SJCRH30 (cell line): ENCODE measurements around the gene EIF3M. TPM values are rescaled to one million over a fixed set of nuclear protein-coding genes. Genes with fewer than 3 reads are reported as not detected.

Experiments used
- DNase-seq, 2 experiments: peaks; one replicate each; pipeline ENCODE4 v3.0.0-alpha.2; 2015 to 2020
- H3K27ac ChIP-seq: fragments of 250-450 bp; sonication (Bioruptor Pico); 2 replicates; pipeline ENCODE4 v1.5.1; 2020; ENCODE audit warnings: mild to moderate bottlenecking, moderate library complexity
- H3K27me3 ChIP-seq: fragments of 250-450 bp; sonication (Bioruptor Pico); 2 replicates; pipeline ENCODE4 v1.5.1; 2020; ENCODE audit warnings: mild to moderate bottlenecking, moderate library complexity
- H3K36me3 ChIP-seq: fragments of 250-450 bp; sonication (Bioruptor Pico); 2 replicates; pipeline ENCODE4 v1.5.1; 2020; ENCODE audit warnings: mild to moderate bottlenecking, moderate library complexity
- H3K4me1 ChIP-seq: fragments of 250-450 bp; sonication (Bioruptor Pico); 2 replicates; pipeline ENCODE4 v1.5.1; 2020; ENCODE audit warnings: mild to moderate bottlenecking, moderate library complexity
- H3K4me3 ChIP-seq: fragments of 250-450 bp; sonication (Bioruptor Pico); 2 replicates; pipeline ENCODE4 v1.5.1; 2020; ENCODE audit warnings: mild to moderate bottlenecking, moderate library complexity
- H3K9me3 ChIP-seq: fragments of 250-450 bp; sonication (Bioruptor Pico); replicated peaks from 2 replicates; pipeline ENCODE4 v1.5.1; 2020; ENCODE audit warnings: mild to moderate bottlenecking, moderate library complexity
- total RNA-seq: library from RNA; depleted of rRNA; stranded (reverse); fragments of >200 nt; shearing (Covaris generic); gene quantifications from 2 replicates; pipeline ENCODE4 v1.2.3, GENCODE V29; 2014; rRNA removed

EIF3M gene
- total RNA-seq, 1 experiment from 2014 or later, result 662 TPM

DNA sequence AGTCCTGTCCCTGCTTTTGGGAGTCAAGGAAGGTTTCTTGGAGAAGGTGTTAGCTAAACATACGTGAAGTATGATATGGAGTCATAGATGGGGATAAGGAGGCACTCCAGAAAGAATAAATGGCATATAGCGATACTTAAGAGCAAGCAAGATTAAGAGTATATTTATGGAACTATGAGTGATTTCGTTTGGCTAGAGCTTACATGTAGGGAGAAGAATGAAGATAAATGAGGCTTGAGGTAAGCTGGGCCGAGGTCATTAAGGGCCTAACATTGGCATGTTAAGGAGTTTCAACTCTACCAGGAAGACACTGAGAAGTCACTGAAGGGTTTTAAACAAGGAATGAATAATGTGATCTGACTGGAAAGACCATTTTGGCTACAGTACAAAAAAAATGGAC, 33.3 kb downstream of the EIF3M start:
- Histone ChIP-seq H3K36me3 (no peaks in the 10 kb centered on the region), H3K27me3 (no peaks in the 10 kb centered on the region), H3K4me1 (no peaks in the 10 kb centered on the region)

DNA sequence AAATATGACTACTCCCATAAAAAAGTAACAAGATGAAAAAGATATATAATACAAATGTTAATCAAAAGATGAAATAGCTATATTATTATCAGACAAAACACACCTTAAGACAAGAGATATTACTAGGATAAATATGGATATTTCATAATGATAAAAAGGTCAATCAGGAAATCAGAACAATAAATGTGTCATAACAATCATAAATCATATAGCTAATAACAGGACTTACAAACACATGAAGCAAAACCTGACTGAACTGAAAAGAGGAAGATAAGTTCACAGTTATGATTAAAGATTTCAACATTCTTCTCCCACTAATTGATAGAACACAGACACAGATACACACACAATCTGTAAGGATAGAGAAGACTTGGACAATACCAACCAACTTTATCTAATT, 47.2 kb downstream of the EIF3M start:
- H3K4me1 ChIP-seq, result no peaks in the 10 kb centered on the region
- no peaks in the 10 kb centered on the region for H3K27me3 ChIP-seq
- DNase-seq, result no peak
- H3K36me3 ChIP-seq, result no peaks in the 10 kb centered on the region
- no peak overlapping the region for H3K4me3 ChIP-seq
- H3K27ac ChIP-seq, result no peak overlapping the region
- no peaks in the 10 kb centered on the region; the same call in 1 of the 2 replicates for H3K9me3 ChIP-seq

More for the DNA sequence above, 33.3 kb downstream of the EIF3M start:
- H3K4me3 ChIP-seq, result no peak overlapping the region
- H3K9me3 ChIP-seq, result no peaks in the 10 kb centered on the region
- no peak for DNase-seq
- no peak overlapping the region for H3K27ac ChIP-seq

DNA sequence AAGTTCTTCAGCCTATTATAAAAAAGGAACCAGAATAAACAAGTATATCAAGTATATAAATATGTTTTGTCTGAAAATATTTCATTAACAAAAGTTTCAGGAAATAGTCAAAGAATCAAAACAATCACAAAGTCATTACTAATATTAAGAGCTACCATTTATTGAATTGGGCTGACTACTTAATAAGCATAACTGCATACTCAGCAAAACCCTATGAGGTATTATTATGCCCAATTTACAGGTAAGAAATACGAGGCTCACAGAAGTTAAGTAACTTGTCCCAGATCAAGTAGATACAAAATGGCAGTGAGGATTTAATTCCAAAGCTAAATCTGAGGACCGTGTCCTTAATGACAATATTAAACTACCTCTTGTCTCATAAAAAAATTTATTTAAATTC, 52.2 kb downstream of the EIF3M start:
- Histone ChIP-seq H3K4me1 (no peaks in the 10 kb centered on the region), H3K27ac (no peak overlapping the region), H3K36me3 (no peaks in the 10 kb centered on the region), H3K9me3 (no peaks in the 10 kb centered on the region; the same call in 1 of the 2 replicates), H3K27me3 (no peaks in the 10 kb centered on the region), H3K4me3 (no peak overlapping the region)
- DNase-seq, result no peak

DNA sequence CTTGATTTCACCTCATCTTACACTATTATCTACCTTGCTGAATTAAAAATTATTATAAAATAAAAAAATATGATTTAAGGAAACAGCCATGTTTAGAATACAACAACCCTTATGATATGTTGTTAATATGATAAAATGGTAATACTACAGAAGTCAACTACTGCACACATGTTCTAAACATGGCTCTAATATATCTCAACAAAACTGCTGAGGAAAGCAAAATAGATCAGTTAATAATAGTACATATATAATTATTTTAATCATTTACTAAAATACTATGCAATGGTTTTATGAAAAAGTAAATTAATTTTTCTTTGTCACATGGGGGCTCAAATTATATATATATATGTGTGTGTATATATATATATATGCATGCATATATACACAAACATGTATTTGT, 57.7 kb downstream of the EIF3M start:
- DNase-seq, result no peak
- no peak overlapping the region for H3K4me3 ChIP-seq
- H3K9me3 ChIP-seq, result no peaks in the 10 kb centered on the region
- no peak overlapping the region for H3K27ac ChIP-seq
- no peaks in the 10 kb centered on the region for H3K27me3 ChIP-seq
- no peaks in the 10 kb centered on the region for H3K4me1 ChIP-seq
- no peaks in the 10 kb centered on the region for H3K36me3 ChIP-seq

DNA sequence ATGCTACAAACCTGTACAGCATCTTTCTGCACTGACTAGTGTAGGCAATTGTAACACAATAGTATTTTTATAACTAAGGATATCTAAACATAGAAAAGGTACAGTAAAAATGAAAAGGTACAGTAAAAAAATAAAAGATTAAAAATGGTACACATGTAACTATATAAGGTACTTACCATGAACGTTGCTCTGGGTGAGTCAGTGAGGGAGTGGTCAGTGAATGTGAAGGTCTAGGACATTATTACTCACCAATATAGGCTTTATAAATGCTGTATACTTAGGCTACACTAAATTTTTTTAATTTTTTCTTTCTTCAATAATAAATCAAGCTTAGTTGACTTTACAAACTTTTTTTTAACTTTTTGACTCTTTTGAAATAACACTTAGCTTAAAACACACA, 59.9 kb downstream of the EIF3M start:
- no peaks in the 10 kb centered on the region for H3K4me1 ChIP-seq
- no peak for DNase-seq

More for the DNA sequence above, 59.9 kb downstream of the EIF3M start:
- Histone ChIP-seq H3K36me3 (no peaks in the 10 kb centered on the region), H3K9me3 (no peaks in the 10 kb centered on the region), H3K27me3 (no peaks in the 10 kb centered on the region), H3K4me3 (no peak overlapping the region), H3K27ac (no peak overlapping the region)

Other genes with a start within 250 kb of the EIF3M start
- not detected in 2 replicates for gene WT1, start 148.3 kb upstream of the EIF3M start, total RNA-seq
- gene CCDC73, start 210.8 kb downstream of the EIF3M start, total RNA-seq, result 0.02 TPM in 1 of 2 replicates, not detected in the other
- not detected in 2 replicates for gene PRRG4, start 246.1 kb downstream of the EIF3M start, total RNA-seq